HEK293T (cell line): ENCODE results near the gene SULT1A1.

ENCODE experiments used
- ARNT ChIP-seq: fragments of 450-650 bp; IDR thresholded peaks from 2 replicates; pipeline ENCODE4 v1.6.1; 2017; ENCODE audit warnings: mild to moderate bottlenecking
- BHLHE40 ChIP-seq: fragments of 450-650 bp; IDR thresholded peaks from 2 replicates; pipeline ENCODE4 v1.6.1; 2016; ENCODE audit warnings: mild to moderate bottlenecking, moderate library complexity, borderline replicate concordance
- CTBP1 ChIP-seq: fragments of 450-650 bp; IDR thresholded peaks from 2 replicates; pipeline ENCODE4 v1.6.1; 2016; ENCODE audit warnings: borderline replicate concordance
- ELF4 ChIP-seq: fragments of 450-650 bp; IDR thresholded peaks from 2 replicates; pipeline ENCODE4 v1.6.1; 2017; ENCODE audit warnings: antibody characterized with exemption
- FOXA1 ChIP-seq: fragments of 450-650 bp; IDR thresholded peaks from 2 replicates; pipeline ENCODE4 v1.6.1; 2016; ENCODE audit warnings: mild to moderate bottlenecking
- FOXK2 ChIP-seq: fragments of 450-650 bp; IDR thresholded peaks from 2 replicates; pipeline ENCODE4 v1.6.1; 2016; ENCODE audit warnings: mild to moderate bottlenecking
- FOXM1 ChIP-seq: fragments of 450-650 bp; IDR thresholded peaks from 2 replicates; pipeline ENCODE4 v1.6.1; 2017; ENCODE audit warnings: mild to moderate bottlenecking, borderline replicate concordance
- HDGF ChIP-seq: fragments of 450-650 bp; IDR thresholded peaks from 2 replicates; pipeline ENCODE4 v1.6.1; 2017; ENCODE audit warnings: antibody characterized with exemption, borderline replicate concordance
- L3MBTL2 ChIP-seq: fragments of 450-650 bp; conservative IDR thresholded peaks from 2 replicates; pipeline ENCODE4 v1.6.1; 2016; ENCODE audit warnings: mild to moderate bottlenecking
- NFRKB ChIP-seq: fragments of 450-650 bp; IDR thresholded peaks from 2 replicates; pipeline ENCODE4 v1.6.1; 2016; ENCODE audit warnings: mild to moderate bottlenecking, moderate library complexity
- SP1 ChIP-seq: fragments of 450-650 bp; IDR thresholded peaks from 2 replicates; pipeline ENCODE4 v1.6.1; 2017
- SUZ12 ChIP-seq: fragments of 450-650 bp; IDR thresholded peaks from 2 replicates; pipeline ENCODE4 v1.6.1; 2016; ENCODE audit warnings: mild to moderate bottlenecking
- TARDBP ChIP-seq: fragments of 450-650 bp; IDR thresholded peaks from 2 replicates; pipeline ENCODE4 v1.6.1; 2016
- ZNF384 ChIP-seq: fragments of 450-650 bp; IDR thresholded peaks from 2 replicates; pipeline ENCODE4 v1.6.1; 2016

DNA sequence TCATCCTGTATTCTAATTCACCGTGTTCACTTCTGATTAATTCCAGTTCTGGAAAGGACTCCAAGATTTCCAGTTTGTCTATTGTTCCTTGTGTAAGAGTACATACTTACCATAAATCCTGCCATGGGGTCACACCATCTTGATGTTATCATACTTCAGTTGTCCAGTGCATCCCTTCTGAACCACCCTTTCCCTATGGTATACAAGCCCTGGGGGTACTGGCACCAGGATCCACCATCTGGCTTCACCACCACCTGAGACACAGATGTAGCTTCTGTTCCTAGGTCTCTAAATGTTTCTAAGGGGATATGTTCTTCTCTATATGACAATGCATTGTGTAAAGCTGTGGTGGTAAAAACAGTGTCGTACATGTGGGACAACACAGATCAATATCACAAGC, 34.9 kb downstream of the SULT1A1 start:
- TF ChIP-seq BHLHE40 (no peak), FOXM1 (no peak), TARDBP (no peak), L3MBTL2 (no peak), SP1 (no peak), SUZ12 (no peak), FOXK2 (no peak), FOXA1 (no peak), ZNF384 (no peak), NFRKB (no peak), ELF4 (no peak), CTBP1 (no peak), ARNT (no peak), HDGF (no peak)
